Hepatic stellate cell (primary cell): ENCODE data around the gene CDC42BPA.
"Not testable (repeated sequence)": the region's sequence is repeated elsewhere in the genome, so short reads cannot be mapped to it uniquely, and the experiment has no call there.

ENCODE experiments used
- DNase-seq: peaks from one replicate; pipeline ENCODE4 v3.0.0; 2011; ENCODE audit warnings: low spot score

CDC42BPA gene

DNA sequence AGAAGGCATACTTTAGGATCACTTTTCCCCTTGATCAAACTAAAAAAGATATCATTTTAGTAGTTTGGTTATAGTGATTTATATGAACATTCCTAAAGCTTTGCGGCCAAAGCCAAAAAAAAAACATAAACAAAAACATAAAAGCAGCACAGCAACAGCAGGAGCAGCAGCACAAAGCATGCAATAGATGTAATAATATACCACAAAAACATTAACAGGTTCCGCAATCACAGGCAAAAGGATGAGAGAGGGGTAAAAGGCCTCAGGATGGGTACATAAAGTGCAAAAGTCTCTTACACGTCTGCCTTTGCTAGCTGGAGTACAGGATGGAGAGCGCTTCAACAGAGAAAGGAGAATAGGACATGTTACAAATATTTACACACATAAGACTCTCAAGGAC is 259.2 kb downstream of the CDC42BPA start:
- no peak for DNase-seq

DNA sequence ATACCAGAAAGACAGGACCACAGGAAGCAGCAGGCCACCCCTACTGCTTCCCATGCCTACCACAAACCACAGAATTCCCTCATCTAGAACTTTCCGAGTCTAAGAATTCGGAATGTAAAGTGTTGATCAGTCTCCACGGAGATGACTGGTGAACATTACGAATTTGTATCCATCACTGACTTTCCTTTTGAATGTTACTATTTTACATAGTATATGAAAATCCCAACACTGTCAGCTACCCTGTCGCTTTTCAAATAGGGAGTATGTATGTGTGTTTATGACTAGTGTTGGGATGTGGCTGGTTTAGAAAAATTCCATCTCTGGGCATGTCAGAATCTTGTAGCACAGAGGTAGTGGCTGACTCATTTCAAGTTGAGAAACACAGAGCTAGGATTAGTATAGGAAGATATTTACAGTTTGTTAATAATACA is 260.0 kb downstream of the CDC42BPA start:
- peak; percentile 53 for DNase-seq

- DNase-seq: no peak
These were observed 269.0 kb downstream of the CDC42BPA start for GRCh38 chr1:227049253-227049652.

DNA sequence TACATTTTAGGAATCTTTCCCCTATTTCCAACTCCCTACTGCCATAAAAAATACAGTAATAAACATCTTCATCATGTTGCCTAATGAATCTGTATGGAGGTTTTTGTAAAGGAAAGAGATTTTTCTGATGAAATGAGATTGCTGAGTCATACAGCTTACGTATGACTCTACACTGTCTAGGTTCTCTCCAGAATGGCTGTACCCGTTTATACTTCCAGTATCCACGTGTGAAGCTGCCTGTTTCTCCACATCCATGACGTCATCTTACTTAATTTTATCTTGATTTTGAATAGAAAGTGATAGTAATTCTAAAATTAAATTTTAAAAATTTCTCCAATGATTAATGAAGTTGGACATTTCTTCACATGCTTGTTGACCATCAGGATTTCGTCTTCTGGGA is 274.5 kb downstream of the CDC42BPA start:
- peak; percentile 3 for DNase-seq

- no peak for DNase-seq
These were observed 276.0 kb downstream of the CDC42BPA start for GRCh38 chr1:227042292-227042691.

DNA sequence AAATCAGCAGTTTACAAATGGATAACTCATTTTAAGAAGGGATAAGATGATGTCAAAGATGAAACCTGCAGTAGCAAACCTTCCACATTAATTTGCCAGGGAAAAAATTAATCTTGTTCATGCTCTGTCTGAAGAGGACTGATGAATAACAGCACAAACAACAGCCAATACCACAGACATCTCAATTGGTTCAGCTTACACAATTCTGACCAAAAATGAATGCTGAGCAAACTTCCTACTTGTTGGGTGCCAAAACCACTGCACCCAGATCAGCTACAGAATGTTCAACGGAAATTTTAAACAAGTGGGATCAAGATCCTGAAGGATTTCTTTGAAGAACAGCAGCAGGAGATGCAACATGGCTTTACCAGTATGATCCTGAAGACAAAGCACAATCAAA is 279.9 kb downstream of the CDC42BPA start:
- no peak for DNase-seq

- no peak for DNase-seq
These were observed 281.2 kb downstream of the CDC42BPA start for GRCh38 chr1:227037121-227037520.

- no peak for DNase-seq
These were observed 283.0 kb downstream of the CDC42BPA start for GRCh38 chr1:227035316-227035715.

DNA sequence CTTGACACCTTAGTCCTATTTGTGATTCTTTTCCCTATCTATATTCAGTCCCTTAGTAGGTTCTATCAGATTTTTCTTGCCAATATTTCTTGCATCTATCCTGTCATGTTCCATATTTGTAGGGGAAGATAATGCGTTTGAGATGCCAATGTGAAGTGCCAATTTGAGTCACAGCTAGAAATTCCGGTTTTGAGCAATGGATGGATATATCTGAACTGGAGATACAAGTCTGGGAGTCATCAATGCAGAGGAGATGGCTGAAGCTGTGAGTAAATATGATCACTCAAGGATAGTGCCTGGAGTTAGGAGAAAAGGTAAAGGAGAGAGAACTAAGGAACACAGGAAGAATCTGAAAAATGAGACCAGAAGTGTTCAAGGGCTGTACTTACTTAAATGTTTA is 284.4 kb downstream of the CDC42BPA start:
- no peak for DNase-seq

DNA sequence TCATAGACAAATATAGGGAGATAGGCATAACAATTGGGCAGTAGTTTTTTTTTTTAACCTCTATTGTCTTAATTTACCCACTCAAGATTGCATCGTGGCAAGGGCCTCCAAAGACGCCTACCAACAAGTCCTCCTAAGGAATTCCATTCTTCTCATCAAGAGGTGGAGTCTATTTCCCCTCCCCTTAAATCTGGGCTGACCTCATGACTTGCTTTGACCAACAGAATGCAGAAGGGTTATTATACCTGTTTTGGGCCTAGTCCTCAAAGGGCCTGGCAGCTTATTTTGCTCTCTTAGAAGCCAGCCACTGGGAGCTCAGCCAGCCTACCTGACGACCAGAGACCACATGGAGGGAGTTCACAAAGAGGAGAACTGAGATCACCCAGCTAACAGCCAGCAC is 285.9 kb downstream of the CDC42BPA start:
- DNase-seq: no peak

DNA sequence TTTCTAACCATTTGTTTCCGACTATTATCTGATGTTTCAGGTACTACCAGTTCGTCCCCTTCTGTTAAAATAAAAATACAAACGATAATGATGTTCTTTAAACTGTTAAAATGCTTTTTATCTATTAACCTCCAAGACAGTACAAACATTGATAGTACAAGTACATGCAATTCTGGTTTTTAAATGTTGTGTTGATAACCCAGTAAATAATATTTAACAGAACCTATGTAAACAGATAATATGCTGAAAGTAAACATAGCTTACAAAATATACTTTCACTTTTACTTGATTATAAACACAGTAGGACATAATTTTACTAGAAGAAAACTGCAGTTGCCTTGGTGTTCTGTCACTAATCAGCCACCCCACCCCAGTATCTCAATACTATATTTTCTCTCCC is 301.3 kb downstream of the CDC42BPA start:
- DNase-seq: no peak

GRCh38 chr1:227010645-227011044 is 307.6 kb downstream of the CDC42BPA start:
- no peak for DNase-seq

- no peak for DNase-seq
These were observed 308.4 kb downstream of the CDC42BPA start for GRCh38 chr1:227009937-227010336.

DNA sequence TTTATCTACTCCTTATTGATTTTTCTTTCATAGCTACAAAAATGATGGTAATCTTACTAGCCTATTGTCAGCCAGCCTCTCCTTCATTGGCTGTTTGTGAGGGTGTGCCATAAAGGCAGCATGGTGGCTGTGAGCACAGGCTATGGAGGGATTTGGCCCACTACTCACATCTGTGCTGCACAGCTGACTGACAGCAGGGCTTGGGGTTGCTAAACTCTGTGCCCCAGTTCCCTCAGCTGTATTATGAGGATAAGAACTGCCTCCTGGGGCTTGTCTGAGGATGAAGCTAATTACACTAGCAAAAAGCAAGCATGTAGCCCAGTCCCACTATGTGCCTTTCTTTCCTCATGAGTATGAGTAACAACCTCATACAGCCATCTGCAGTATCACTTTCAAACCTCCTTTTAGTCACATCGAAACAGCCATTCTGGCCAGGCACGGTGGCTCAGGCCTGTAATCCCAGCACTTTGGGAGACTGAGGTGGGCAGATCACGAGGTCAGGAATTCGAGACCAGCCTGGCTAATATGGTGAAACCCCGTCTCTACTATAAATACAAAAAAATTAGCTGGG is 312.0 kb downstream of the CDC42BPA start:
- DNase-seq: no peak

- DNase-seq: no peak
These were observed 313.5 kb downstream of the CDC42BPA start for GRCh38 chr1:227004796-227005195.

- no peak for DNase-seq
These were observed 315.1 kb downstream of the CDC42BPA start for GRCh38 chr1:227003165-227003564.

DNA sequence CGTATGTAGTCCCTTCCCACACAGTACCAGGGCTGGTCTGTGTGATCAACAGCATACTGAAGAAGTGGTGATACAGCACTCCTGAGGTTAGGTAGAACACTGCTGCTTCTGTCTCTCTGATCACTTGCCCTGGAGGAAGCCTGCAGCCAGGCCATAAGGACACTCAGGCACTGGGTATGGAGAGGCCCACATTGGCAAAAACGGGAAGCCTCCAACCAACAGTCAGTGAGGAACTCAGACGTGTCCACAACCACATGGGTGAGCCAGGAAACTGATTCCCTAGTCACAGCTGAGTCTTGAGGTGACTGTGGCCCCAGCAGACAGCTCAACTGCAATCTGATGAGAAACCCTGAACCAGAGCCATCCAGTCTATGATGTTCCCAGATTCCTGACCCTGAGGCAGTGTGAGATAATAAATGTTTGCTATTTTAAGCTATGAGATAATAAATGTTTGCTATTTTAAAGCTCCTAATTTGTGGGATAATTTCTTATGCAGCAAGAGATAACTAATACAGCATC is 315.7 kb downstream of the CDC42BPA start:
- no peak for DNase-seq

DNA sequence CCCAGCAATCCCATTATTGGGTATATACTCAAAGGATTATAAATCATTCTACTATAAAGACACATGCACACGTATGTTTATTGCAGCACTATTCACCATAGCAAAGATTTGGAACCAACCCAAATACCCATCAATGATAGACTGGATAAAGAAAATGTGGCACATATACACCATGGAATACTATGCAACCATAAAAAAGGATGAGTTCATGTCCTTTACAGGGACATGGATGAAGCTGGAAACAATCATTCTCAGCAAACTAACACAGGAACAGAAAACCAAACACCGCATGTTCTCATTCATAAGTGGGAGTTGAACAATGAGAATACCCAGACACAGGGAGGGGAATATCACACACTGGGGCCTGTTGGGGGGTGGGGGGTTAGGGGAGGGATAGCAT is 318.7 kb downstream of the CDC42BPA start:
- not testable (repeated sequence) for DNase-seq

DNA sequence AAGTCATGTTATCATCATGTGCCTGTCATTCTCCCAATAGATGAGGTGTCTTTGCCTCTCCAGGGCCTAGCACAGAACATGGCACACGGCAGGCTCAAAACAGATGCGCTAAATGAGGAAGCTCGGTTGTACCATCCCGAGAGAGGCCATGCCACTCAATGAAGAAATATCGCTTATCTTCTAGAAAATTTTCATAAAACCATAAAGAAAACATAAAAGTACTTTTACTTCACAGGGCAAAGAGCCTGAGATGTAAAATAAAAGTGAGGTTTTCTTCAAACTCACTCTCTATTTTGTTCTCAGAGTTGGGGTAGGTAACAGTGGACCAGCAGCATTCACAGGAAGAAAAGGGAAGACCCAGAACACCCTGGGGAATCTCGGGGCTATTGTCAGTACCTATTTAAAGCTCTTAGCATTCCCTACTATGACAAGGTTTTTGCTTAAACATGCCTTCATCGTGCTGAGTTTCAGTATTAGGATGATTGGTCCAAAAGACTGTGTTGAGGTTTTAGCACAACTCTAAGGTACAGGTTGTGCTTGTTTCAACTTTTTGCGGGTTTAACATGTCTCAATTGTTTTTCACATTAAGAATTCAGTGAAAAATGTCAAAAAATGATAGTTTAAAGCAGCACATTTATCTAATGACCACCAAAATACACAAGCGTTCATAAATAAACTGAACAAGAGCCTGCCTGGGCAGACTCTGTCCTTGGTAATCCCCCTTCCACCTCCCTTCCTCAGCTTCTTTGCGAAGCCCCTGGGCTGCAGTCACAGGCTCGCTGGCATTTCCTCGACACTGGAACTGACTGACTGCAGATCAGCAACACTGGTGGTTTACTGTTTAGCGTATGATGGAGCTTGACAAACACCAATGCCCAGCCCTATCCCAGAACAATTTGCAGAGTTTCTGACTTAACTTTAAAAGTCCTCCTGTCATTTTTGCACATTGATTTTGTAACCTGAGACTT is 322.6 kb downstream of the CDC42BPA start:
- no peak for DNase-seq

- DNase-seq: no peak
These were observed 323.5 kb downstream of the CDC42BPA start for GRCh38 chr1:226994586-226995364.

DNA sequence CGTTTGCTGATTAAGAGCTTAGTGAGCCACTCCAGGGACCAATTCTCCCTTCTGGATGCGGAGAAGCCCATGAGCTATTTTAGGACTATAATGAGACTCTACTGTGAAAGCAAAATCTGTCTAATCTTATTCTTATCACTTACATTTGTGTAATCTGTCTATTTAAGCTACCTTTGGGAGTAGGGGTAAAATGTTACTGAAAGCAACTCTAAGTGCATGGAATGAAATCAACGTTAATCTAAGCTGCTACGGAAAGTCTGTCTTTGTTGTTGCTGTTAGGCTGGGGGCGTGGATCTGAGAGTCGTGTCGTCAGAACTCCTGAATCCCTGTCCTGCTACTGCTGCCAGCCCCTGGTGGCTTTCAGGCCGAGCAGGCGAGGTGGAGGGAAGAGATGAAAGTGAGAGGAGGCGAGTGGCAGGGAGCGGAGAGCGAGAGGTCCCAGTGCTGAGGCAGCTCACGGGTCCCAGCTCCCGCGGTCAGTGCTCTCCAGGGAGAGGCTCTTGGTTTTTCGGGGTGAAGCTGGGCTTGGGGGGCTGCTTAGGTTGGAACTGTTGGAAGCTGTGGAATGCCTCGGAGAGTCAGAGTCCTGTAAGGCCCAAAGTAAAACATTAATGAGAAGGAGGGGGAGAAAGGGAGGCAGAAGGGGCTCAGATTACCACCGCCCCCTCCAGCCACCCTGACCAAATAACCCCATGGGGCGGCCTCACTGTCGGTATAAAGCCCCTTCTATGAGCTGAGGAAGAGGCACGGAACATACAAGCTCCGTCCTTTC is 324.3 kb downstream of the CDC42BPA start:
- no peak for DNase-seq

DNA sequence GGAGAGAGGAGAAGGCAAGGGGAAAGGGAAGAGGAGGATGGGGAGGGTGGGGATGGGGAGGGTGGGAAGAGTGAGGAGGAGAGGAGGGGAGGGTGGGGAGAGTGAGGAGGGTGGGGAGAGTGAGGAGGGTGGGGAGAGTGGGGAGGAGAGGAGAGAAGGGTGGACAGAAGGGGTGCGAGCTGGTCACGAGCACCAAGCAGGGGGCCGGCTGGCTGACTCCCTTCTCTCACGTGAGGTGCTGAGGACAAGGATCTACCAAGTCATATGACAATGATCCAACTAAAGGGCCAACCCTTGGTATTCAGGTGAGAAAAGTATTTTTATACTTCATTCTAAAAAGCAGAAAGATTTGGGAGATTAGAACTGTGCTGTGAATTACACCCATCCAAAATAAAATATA is 326.4 kb downstream of the CDC42BPA start:
- DNase-seq: no peak
